Keratinocyte (primary cell): ENCODE results near the gene CEP43. TPM values are rescaled to one million over a fixed set of nuclear protein-coding genes. Genes with fewer than 3 reads are reported as not detected.

ENCODE experiments used
- DNase-seq: peaks from one replicate; pipeline ENCODE4 v3.0.0-alpha.2; 2011; ENCODE audit warnings: low read depth, missing footprints, low spot score
- FAIRE-seq: peaks from 2 replicates; lab custom pipeline; 2011; peaks lifted over from hg19 to GRCh38; lab: Jason Lieb, UNC
- H2AFZ ChIP-seq: 2 replicates; pipeline ENCODE4 v1.6.0; 2012; ENCODE audit warnings: low read length, control low read depth, inconsistent platforms; ENCODE audit not compliant: control insufficient read depth
- H3K27ac ChIP-seq: 2 replicates; pipeline ENCODE4 v1.5.1; 2011; ENCODE audit warnings: low read length; ENCODE audit not compliant: control insufficient read depth, insufficient read depth
- H3K27me3 ChIP-seq: 3 replicates; pipeline ENCODE4 v1.6.0; 2011; ENCODE audit warnings: low read length; ENCODE audit not compliant: control insufficient read depth, insufficient read depth; ENCODE audit errors: extremely low read depth
- H3K36me3 ChIP-seq, 2 experiments: 2 replicates in 1 of 2; 3 replicates in 1 of 2; pipeline ENCODE4 v1.5.1; 2011; ENCODE audit warnings: low read length in 2 of 2, mild to moderate bottlenecking in 1 of 2; ENCODE audit not compliant: control insufficient read depth in 2 of 2, insufficient read depth in 2 of 2; ENCODE audit errors: extremely low read depth in 1 of 2
- H3K4me1 ChIP-seq: 3 replicates; pipeline ENCODE4 v1.5.1; 2011; ENCODE audit warnings: low read length; ENCODE audit not compliant: control insufficient read depth, insufficient read depth; ENCODE audit errors: extremely low read depth
- H3K4me2 ChIP-seq: 3 replicates; pipeline ENCODE4 v1.6.0; 2011; ENCODE audit warnings: low read depth, low read length; ENCODE audit not compliant: control insufficient read depth, insufficient read depth; ENCODE audit errors: extremely low read depth
- H3K4me3 ChIP-seq, 3 experiments: fragments of 200-600 bp in 1 of 3; sonication (generic) in 1 of 3; 2 replicates in 2 of 3; 3 replicates in 1 of 3; pipeline ENCODE4 v1.5.1; 2011 to 2016; ENCODE audit warnings: low read length in 3 of 3, mild to moderate bottlenecking in 3 of 3, control low read depth in 2 of 3, inconsistent platforms in 1 of 3, low read depth in 1 of 3, mixed read lengths in 1 of 3, mixed run types in 1 of 3, moderate library complexity in 1 of 3; ENCODE audit not compliant: control insufficient read depth in 2 of 3, insufficient read depth in 2 of 3; ENCODE audit errors: extremely low read depth in 1 of 3
- H3K79me2 ChIP-seq: 2 replicates; pipeline ENCODE4 v1.6.0; 2012; ENCODE audit warnings: low read length; ENCODE audit not compliant: control insufficient read depth, insufficient read depth
- H3K9ac ChIP-seq: 3 replicates; pipeline ENCODE4 v1.6.0; 2011; ENCODE audit warnings: low read length; ENCODE audit not compliant: control insufficient read depth, insufficient read depth; ENCODE audit errors: extremely low read depth
- H3K9me1 ChIP-seq: 3 replicates; pipeline ENCODE4 v1.6.0; 2011; ENCODE audit warnings: low read length; ENCODE audit not compliant: control insufficient read depth, insufficient read depth; ENCODE audit errors: extremely low read depth
- H3K9me3 ChIP-seq: 2 replicates; pipeline ENCODE4 v1.5.1; 2012; ENCODE audit warnings: low read depth, low read length; ENCODE audit not compliant: control insufficient read depth
- H4K20me1 ChIP-seq: 3 replicates; pipeline ENCODE4 v1.6.0; 2011; ENCODE audit warnings: low read length; ENCODE audit not compliant: control insufficient read depth, insufficient read depth; ENCODE audit errors: extremely low read depth
- EZH2 ChIP-seq: IDR thresholded peaks from one replicate; pipeline ENCODE4 v1.6.1; 2012; ENCODE audit warnings: inconsistent platforms, mild to moderate bottlenecking, low read length, moderate library complexity
- dilution Hi-C: fragments of 300-500 bp; cut with MboI; formaldehyde crosslinking; loops from one replicate; pipeline ENCODE4 v1.7.0; 2020; ENCODE audit warnings: low sequenced_read_pairs; ENCODE audit not compliant: extremely low pct_ligation_motif_present
- polyA plus RNA-seq, 5 experiments: library from polyadenylated mRNA; depleted of rRNA in 3 of 5; stranded (reverse) in 3 of 5; stranded (forward) in 1 of 5; unstranded in 1 of 5; fragments of >200 nt; gene quantifications; 1 replicate in 1 of 5; 2 replicates in 3 of 5; 3 replicates in 1 of 5; pipeline versions ENCODE4 v1.2.1 to v1.2.3, GENCODE V29; 2011 to 2012; ENCODE audit warnings: missing spikeins in 2 of 5, low read depth in 1 of 5, low replicate concordance in 1 of 5
- TF ChIP-seq, protein P1 (sequence below), 3 experiments: IDR thresholded peaks in 1 of 3; conservative IDR thresholded peaks in 1 of 3; optimal IDR thresholded peaks in 1 of 3; 2 replicates in 2 of 3; 3 replicates in 1 of 3; pipeline versions ENCODE3 to v1.5.1; 2011; ENCODE audit warnings: low read length in 3 of 3, mild to moderate bottlenecking in 3 of 3, moderate library complexity in 2 of 3, control low read depth in 1 of 3, inconsistent platforms in 1 of 3; ENCODE audit not compliant: insufficient read depth in 2 of 3; ENCODE audit errors: extremely low read depth in 1 of 3

The CEP43 gene
- polyA plus RNA-seq, 1 donor (not counting 4 experiments of a cell fraction or from before 2014, with no cell fraction given), result 18.4 TPM

DNA sequence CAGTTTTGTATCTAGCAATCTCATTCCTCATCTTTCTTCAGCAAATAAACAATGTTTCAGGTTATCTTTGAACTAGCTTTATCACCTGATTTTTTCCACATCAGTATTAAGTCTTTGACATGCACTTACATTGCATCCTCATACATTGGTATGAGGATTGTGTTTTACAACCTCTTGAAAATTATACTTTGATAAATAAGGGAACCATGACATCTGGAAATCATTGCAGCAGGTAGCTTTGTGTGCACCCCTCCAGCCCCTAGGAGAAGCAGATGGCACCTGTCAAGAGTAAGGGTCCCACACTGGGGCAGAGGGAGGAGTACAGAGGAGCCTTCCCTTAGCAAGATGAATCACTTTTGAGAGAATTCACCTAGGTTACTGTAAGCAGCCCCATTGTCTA lies 29.1 kb upstream of the CEP43 start:
- no peak for TF ChIP-seq EZH2
- TF ChIP-seq, protein P1, sequence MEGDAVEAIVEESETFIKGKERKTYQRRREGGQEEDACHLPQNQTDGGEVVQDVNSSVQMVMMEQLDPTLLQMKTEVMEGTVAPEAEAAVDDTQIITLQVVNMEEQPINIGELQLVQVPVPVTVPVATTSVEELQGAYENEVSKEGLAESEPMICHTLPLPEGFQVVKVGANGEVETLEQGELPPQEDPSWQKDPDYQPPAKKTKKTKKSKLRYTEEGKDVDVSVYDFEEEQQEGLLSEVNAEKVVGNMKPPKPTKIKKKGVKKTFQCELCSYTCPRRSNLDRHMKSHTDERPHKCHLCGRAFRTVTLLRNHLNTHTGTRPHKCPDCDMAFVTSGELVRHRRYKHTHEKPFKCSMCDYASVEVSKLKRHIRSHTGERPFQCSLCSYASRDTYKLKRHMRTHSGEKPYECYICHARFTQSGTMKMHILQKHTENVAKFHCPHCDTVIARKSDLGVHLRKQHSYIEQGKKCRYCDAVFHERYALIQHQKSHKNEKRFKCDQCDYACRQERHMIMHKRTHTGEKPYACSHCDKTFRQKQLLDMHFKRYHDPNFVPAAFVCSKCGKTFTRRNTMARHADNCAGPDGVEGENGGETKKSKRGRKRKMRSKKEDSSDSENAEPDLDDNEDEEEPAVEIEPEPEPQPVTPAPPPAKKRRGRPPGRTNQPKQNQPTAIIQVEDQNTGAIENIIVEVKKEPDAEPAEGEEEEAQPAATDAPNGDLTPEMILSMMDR (optimal IDR thresholded peaks at IDR 0.05 in 1 of 3, IDR thresholded peaks at IDR 0.05 in 1 of 3, conservative IDR thresholded peaks at IDR 0.05 in 1 of 3; ENCODE audit: extremely low read depth in 1 of 3, insufficient read depth in 2 of 3, low read length in 3 of 3), result no peak

DNA sequence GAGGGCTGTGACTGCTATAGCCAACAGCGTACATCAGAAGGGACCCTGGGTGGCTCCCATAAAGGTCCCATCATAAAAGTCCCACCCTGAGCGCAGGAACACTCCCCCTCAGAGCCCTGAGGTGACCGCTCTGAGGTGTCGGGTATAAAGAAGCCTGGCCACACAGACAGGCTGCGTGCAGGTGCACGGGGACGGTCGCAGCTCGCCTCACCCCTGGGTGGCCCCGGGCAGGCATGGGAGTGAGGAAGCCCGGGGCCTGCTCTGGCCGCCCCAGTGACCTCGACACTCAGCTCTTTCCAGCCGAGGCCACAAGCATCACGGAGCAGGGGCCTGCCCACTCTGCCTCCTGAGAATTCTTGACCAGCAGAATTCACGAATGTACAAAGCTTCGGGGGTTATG lies 28.4 kb upstream of the CEP43 start:
- Histone ChIP-seq H2AFZ (no peak overlapping the region), H3K4me2 (no peak overlapping the region), H3K79me2 (no peaks in the 10 kb centered on the region), H4K20me1 (no peaks in the 10 kb centered on the region), H3K9me3 (no peaks in the 10 kb centered on the region), H3K9ac (no peak overlapping the region), H3K27ac (no peak overlapping the region), H3K27me3 (no peaks in the 10 kb centered on the region), H3K9me1 (no peaks in the 10 kb centered on the region), H3K4me3 (no peak overlapping the region), H3K36me3 (no peaks in the 10 kb centered on the region), H3K4me1 (no peaks in the 10 kb centered on the region)
- FAIRE-seq (no peak), DNase-seq (no peak)
- dilution Hi-C loops, result no loop called here
- TF ChIP-seq EZH2, result no peak
- TF ChIP-seq, protein P1 (optimal IDR thresholded peaks at IDR 0.05 in 1 of 3, IDR thresholded peaks at IDR 0.05 in 1 of 3, conservative IDR thresholded peaks at IDR 0.05 in 1 of 3; ENCODE audit: extremely low read depth in 1 of 3, insufficient read depth in 2 of 3, low read length in 3 of 3), result no peak

More for the DNA sequence above, 29.1 kb upstream of the CEP43 start:
- Histone ChIP-seq H3K9me1 (no peaks in the 10 kb centered on the region), H3K4me3 (no peak overlapping the region), H4K20me1 (no peaks in the 10 kb centered on the region), H3K36me3 (no peaks in the 10 kb centered on the region), H2AFZ (no peak overlapping the region), H3K27ac (no peak overlapping the region), H3K79me2 (no peaks in the 10 kb centered on the region), H3K9me3 (no peaks in the 10 kb centered on the region), H3K4me2 (no peak overlapping the region), H3K4me1 (no peaks in the 10 kb centered on the region), H3K9ac (no peak overlapping the region), H3K27me3 (no peaks in the 10 kb centered on the region)
- no peak for DNase-seq
- dilution Hi-C loops, result no loop called here
- no peak for FAIRE-seq
